Esophagus muscularis mucosa (tissue), 4 donors: ENCODE results near the gene TMPRSS9.
A peak's percentile ranks its signal among the peaks of the same experiment; 100 is the strongest.

Experiments
- EP300 ChIP-seq: sonication (generic); formaldehyde crosslinking; IDR thresholded peaks from one replicate; pipeline ENCODE4 v1.6.1; 2017; ENCODE audit warnings: antibody characterized with exemption
- POLR2A ChIP-seq: fragments of 450-650 bp; IDR thresholded peaks from one replicate; pipeline ENCODE4 v1.6.1; 2017; ENCODE audit warnings: antibody characterized with exemption, moderate library complexity, mild to moderate bottlenecking, low read depth
- POLR2AphosphoS5 ChIP-seq, 2 donors: sonication (generic); formaldehyde crosslinking; IDR thresholded peaks; one replicate each; pipeline ENCODE4 v1.6.1; 2017; ENCODE audit warnings: antibody characterized with exemption in 2 of 2
- TF ChIP-seq, protein P1 (sequence below), 3 experiments: fragments of 200-600 bp in 2 of 3; fragments of 450-650 bp in 1 of 3; sonication (generic) in 2 of 3; IDR thresholded peaks; one replicate each; pipeline ENCODE4 v1.5.1; 2017 to 2019; ENCODE audit warnings: antibody characterized with exemption in 3 of 3, mild to moderate bottlenecking in 2 of 3, moderate library complexity in 1 of 3

GRCh38 chr19:2328401-2329148 is 31.5 kb upstream of the TMPRSS9 start, which contains the start of the genes LSM7 and SPPL2B:
- TF ChIP-seq, protein P1, sequence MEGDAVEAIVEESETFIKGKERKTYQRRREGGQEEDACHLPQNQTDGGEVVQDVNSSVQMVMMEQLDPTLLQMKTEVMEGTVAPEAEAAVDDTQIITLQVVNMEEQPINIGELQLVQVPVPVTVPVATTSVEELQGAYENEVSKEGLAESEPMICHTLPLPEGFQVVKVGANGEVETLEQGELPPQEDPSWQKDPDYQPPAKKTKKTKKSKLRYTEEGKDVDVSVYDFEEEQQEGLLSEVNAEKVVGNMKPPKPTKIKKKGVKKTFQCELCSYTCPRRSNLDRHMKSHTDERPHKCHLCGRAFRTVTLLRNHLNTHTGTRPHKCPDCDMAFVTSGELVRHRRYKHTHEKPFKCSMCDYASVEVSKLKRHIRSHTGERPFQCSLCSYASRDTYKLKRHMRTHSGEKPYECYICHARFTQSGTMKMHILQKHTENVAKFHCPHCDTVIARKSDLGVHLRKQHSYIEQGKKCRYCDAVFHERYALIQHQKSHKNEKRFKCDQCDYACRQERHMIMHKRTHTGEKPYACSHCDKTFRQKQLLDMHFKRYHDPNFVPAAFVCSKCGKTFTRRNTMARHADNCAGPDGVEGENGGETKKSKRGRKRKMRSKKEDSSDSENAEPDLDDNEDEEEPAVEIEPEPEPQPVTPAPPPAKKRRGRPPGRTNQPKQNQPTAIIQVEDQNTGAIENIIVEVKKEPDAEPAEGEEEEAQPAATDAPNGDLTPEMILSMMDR (IDR thresholded peaks at IDR 0.05), result peak in 1 of 3 experiments; percentile 34
- TF ChIP-seq POLR2A (no peak), EP300 (no peak), POLR2AphosphoS5 (IDR thresholded peaks at IDR 0.05) (peak; percentile 86 to 96)
